ENCODE data around the gene LONRF3. TPM values are rescaled to one million over a fixed set of nuclear protein-coding genes. Genes with fewer than 3 reads are reported as not detected.

Gene LONRF3
- total RNA-seq, 1 donor from 2014 or later: 12.4 TPM

- TF ChIP-seq, protein P1, sequence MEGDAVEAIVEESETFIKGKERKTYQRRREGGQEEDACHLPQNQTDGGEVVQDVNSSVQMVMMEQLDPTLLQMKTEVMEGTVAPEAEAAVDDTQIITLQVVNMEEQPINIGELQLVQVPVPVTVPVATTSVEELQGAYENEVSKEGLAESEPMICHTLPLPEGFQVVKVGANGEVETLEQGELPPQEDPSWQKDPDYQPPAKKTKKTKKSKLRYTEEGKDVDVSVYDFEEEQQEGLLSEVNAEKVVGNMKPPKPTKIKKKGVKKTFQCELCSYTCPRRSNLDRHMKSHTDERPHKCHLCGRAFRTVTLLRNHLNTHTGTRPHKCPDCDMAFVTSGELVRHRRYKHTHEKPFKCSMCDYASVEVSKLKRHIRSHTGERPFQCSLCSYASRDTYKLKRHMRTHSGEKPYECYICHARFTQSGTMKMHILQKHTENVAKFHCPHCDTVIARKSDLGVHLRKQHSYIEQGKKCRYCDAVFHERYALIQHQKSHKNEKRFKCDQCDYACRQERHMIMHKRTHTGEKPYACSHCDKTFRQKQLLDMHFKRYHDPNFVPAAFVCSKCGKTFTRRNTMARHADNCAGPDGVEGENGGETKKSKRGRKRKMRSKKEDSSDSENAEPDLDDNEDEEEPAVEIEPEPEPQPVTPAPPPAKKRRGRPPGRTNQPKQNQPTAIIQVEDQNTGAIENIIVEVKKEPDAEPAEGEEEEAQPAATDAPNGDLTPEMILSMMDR (IDR thresholded peaks at IDR 0.05; ENCODE audit: unreplicated experiment): no peak
- Mint-ChIP-seq H3K36me3 (ENCODE audit: low read depth, unreplicated experiment) (peaks cover 6% of the 10 kb centered on the region), H3K9me3 (ENCODE audit: unreplicated experiment) (no peaks in the 10 kb centered on the region), H3K27me3 (ENCODE audit: unreplicated experiment) (peaks cover 3% of the 10 kb centered on the region), H3K4me3 (ENCODE audit: unreplicated experiment) (peak overlapping the region; percentile 97), H3K4me1 (ENCODE audit: unreplicated experiment) (peaks cover 4% of the 10 kb centered on the region), H3K27ac (ENCODE audit: unreplicated experiment) (peak overlapping the region; percentile 87)
- peak; percentile 38 for DNase-seq (ENCODE audit: low spot score)
Measured at GRCh38 chrX:118975831-118976598, 1.6 kb downstream of the LONRF3 start.

GRCh38 chrX:118976599-118977340 lies 2.4 kb downstream of the LONRF3 start:
- peaks cover 6% of the 10 kb centered on the region for H3K36me3 Mint-ChIP-seq (ENCODE audit: low read depth, unreplicated experiment)
- peaks cover 4% of the 10 kb centered on the region for H3K4me1 Mint-ChIP-seq (ENCODE audit: unreplicated experiment)
- H3K27ac Mint-ChIP-seq (ENCODE audit: unreplicated experiment): no peak overlapping the region
- H3K4me3 Mint-ChIP-seq (ENCODE audit: unreplicated experiment): peak overlapping the region; percentile 65
- peaks cover 3% of the 10 kb centered on the region for H3K27me3 Mint-ChIP-seq (ENCODE audit: unreplicated experiment)
- H3K9me3 Mint-ChIP-seq (ENCODE audit: unreplicated experiment): no peaks in the 10 kb centered on the region
- DNase-seq (ENCODE audit: low spot score): peak; percentile 7
- TF ChIP-seq, protein P1 (IDR thresholded peaks at IDR 0.05; ENCODE audit: unreplicated experiment): no peak

GRCh38 chrX:118977424-118977823 lies 3.0 kb downstream of the LONRF3 start:
- H3K4me3 Mint-ChIP-seq (ENCODE audit: unreplicated experiment): peak overlapping the region; percentile 67
- TF ChIP-seq, protein P1 (IDR thresholded peaks at IDR 0.05; ENCODE audit: unreplicated experiment): no peak
- peaks cover 3% of the 10 kb centered on the region for H3K27me3 Mint-ChIP-seq (ENCODE audit: unreplicated experiment)

DNA sequence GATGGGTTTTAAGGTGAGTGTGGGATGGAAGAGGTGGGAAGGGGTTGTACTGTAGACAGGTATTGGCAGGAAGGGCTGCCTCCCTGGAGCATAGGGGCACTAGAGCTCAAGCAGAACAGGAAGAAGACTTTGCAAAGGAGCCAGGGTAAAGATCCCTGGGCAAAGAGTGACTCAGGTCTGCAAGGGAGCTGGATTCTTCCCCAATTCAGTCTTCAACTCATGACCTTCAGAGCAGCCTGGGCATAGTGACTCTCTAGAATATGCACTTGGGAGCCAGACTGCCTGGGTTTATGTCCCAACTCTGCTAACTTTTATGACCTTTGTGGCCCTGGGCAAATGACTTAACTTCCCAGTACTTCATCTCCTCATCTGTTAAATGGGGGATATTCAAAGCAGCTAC lies 4.0 kb downstream of the LONRF3 start:
- no peaks in the 10 kb centered on the region for H3K9me3 Mint-ChIP-seq (ENCODE audit: unreplicated experiment)
- peaks cover 3% of the 10 kb centered on the region for H3K27me3 Mint-ChIP-seq (ENCODE audit: unreplicated experiment)

More at GRCh38 chrX:118977424-118977823, 3.0 kb downstream of the LONRF3 start:
- no peak overlapping the region for H3K27ac Mint-ChIP-seq (ENCODE audit: unreplicated experiment)
- H3K4me1 Mint-ChIP-seq (ENCODE audit: unreplicated experiment): peaks cover 4% of the 10 kb centered on the region
- DNase-seq (ENCODE audit: low spot score): no peak
- H3K9me3 Mint-ChIP-seq (ENCODE audit: unreplicated experiment): no peaks in the 10 kb centered on the region
- H3K36me3 Mint-ChIP-seq (ENCODE audit: low read depth, unreplicated experiment): peaks cover 7% of the 10 kb centered on the region

More for the DNA sequence above, 4.0 kb downstream of the LONRF3 start:
- peaks cover 4% of the 10 kb centered on the region for H3K4me1 Mint-ChIP-seq (ENCODE audit: unreplicated experiment)
- no peak for DNase-seq (ENCODE audit: low spot score)
- H3K36me3 Mint-ChIP-seq (ENCODE audit: low read depth, unreplicated experiment): peaks cover 14% of the 10 kb centered on the region
- H3K4me3 Mint-ChIP-seq (ENCODE audit: unreplicated experiment): no peak overlapping the region
- H3K27ac Mint-ChIP-seq (ENCODE audit: unreplicated experiment): no peak overlapping the region
- TF ChIP-seq, protein P1 (IDR thresholded peaks at IDR 0.05; ENCODE audit: unreplicated experiment): no peak
